HL-60 (cell line): ENCODE data around the gene GPS2.

Experiments used
- POLR2AphosphoS5 ChIP-seq: IDR thresholded peaks from 2 replicates; pipeline ENCODE4 v1.6.1; 2012; ENCODE audit warnings: low read depth
- TF ChIP-seq, protein P1 (sequence below): IDR thresholded peaks from one replicate; pipeline ENCODE4 v1.5.1; 2011; ENCODE audit warnings: low read length, control low read depth, inconsistent platforms; ENCODE audit not compliant: insufficient read depth
- TF ChIP-seq, protein P2 (sequence below): IDR thresholded peaks from 2 replicates; pipeline ENCODE4 v1.6.1; 2012; ENCODE audit warnings: low read depth; ENCODE audit not compliant: insufficient replicate concordance

DNA sequence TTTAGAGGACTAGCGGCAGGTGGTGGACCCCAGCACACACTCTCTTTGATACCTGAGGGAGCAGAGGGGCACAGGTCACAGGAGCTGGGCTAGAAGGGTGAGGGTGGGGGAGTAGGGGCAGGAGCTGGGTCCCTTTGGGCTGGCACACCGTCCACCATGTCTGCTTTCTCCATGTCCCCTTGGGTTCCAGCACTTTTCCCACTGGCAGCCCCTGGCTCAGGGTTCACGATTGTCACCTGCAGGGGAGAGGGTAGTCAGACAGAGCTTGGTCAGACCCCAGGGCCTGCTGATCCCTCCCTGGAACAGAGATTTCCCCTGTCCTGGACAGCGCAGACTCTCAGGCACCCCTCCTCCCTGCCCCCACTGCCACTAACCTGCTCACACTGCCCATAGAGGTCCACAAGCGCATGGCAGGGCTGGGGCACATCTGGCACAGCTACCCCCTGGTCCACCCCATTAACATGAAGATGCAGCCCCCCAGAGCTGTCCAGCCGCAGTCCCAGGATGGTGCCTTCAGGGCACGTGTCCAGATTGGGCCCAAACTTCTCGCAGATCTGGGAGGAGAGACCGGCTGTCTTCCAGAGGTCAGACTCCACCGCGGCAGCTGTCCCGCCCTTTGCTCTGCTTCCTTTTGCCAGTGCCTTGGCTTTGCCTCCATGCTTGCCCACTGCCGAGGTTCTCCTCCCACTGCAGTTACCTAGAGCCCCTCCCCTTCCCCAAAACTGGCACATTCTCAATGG lies 3.1 kb upstream of the GPS2 start:
- TF ChIP-seq, protein P1, sequence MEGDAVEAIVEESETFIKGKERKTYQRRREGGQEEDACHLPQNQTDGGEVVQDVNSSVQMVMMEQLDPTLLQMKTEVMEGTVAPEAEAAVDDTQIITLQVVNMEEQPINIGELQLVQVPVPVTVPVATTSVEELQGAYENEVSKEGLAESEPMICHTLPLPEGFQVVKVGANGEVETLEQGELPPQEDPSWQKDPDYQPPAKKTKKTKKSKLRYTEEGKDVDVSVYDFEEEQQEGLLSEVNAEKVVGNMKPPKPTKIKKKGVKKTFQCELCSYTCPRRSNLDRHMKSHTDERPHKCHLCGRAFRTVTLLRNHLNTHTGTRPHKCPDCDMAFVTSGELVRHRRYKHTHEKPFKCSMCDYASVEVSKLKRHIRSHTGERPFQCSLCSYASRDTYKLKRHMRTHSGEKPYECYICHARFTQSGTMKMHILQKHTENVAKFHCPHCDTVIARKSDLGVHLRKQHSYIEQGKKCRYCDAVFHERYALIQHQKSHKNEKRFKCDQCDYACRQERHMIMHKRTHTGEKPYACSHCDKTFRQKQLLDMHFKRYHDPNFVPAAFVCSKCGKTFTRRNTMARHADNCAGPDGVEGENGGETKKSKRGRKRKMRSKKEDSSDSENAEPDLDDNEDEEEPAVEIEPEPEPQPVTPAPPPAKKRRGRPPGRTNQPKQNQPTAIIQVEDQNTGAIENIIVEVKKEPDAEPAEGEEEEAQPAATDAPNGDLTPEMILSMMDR: no peak
- TF ChIP-seq, protein P2, sequence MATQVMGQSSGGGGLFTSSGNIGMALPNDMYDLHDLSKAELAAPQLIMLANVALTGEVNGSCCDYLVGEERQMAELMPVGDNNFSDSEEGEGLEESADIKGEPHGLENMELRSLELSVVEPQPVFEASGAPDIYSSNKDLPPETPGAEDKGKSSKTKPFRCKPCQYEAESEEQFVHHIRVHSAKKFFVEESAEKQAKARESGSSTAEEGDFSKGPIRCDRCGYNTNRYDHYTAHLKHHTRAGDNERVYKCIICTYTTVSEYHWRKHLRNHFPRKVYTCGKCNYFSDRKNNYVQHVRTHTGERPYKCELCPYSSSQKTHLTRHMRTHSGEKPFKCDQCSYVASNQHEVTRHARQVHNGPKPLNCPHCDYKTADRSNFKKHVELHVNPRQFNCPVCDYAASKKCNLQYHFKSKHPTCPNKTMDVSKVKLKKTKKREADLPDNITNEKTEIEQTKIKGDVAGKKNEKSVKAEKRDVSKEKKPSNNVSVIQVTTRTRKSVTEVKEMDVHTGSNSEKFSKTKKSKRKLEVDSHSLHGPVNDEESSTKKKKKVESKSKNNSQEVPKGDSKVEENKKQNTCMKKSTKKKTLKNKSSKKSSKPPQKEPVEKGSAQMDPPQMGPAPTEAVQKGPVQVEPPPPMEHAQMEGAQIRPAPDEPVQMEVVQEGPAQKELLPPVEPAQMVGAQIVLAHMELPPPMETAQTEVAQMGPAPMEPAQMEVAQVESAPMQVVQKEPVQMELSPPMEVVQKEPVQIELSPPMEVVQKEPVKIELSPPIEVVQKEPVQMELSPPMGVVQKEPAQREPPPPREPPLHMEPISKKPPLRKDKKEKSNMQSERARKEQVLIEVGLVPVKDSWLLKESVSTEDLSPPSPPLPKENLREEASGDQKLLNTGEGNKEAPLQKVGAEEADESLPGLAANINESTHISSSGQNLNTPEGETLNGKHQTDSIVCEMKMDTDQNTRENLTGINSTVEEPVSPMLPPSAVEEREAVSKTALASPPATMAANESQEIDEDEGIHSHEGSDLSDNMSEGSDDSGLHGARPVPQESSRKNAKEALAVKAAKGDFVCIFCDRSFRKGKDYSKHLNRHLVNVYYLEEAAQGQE: no peak
- no peak for TF ChIP-seq POLR2AphosphoS5
